Astrocyte of the cerebellum (primary cell): ENCODE results near the gene DOHH.

ENCODE experiments used
- DNase-seq: peaks from one replicate; pipeline ENCODE4 v3.0.0-alpha.2; 2011; ENCODE audit warnings: low read depth
- H3K4me3 ChIP-seq: 2 replicates; pipeline ENCODE4 v1.5.1; 2011; ENCODE audit warnings: mild to moderate bottlenecking, low read depth, low read length, moderate library complexity
- in situ Hi-C: cut with HindIII; loops from 2 replicates; pipeline ENCODE4 v1.10.0; 2017; ENCODE audit warnings: low sequenced_read_pairs
- TF ChIP-seq, protein P1 (sequence below): IDR thresholded peaks from 2 replicates; pipeline ENCODE4 v1.5.1; 2012; ENCODE audit warnings: low read length, low read depth, moderate library complexity, mild to moderate bottlenecking; ENCODE audit errors: missing control alignments

The DOHH gene

DNA sequence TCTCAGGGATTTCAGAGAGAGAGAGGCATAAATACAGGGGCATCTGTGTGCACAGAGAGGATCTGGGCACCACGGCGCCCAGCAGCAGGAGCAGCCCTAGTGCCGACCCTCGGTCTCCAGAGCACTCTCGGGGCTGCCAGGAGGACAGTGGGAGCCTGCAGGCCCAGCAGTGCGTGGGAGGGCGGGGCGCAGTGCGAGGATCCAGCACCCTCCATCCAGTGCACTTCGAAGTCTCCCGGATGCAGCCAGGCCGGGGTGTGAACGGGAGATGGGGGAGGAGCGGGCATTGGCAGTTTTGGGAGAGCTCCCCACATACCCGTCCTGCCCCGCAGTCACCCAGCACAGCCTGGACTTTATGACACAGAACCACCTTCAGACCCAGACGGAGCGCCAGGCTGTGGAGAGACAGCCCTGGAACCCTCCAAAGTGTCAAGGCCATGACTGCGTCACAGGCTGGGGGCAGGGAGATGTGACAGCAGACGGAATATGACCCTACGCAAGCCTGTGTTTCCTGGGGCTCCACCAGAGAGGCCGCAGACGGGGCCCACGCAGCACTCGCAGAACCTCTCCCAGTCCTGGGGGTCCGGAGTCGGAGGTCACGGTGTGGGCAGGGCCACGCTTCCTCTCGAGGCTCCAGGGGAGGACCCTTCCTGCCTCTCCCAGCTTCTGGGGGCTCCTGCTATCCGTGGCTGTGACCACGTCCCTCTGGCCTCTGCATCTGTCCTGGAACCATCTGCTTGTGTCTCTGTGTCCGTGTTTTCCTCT, 23.8 kb upstream of the DOHH start:
- TF ChIP-seq, protein P1, sequence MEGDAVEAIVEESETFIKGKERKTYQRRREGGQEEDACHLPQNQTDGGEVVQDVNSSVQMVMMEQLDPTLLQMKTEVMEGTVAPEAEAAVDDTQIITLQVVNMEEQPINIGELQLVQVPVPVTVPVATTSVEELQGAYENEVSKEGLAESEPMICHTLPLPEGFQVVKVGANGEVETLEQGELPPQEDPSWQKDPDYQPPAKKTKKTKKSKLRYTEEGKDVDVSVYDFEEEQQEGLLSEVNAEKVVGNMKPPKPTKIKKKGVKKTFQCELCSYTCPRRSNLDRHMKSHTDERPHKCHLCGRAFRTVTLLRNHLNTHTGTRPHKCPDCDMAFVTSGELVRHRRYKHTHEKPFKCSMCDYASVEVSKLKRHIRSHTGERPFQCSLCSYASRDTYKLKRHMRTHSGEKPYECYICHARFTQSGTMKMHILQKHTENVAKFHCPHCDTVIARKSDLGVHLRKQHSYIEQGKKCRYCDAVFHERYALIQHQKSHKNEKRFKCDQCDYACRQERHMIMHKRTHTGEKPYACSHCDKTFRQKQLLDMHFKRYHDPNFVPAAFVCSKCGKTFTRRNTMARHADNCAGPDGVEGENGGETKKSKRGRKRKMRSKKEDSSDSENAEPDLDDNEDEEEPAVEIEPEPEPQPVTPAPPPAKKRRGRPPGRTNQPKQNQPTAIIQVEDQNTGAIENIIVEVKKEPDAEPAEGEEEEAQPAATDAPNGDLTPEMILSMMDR = no peak
- in situ Hi-C loops = no loop called here
- H3K4me3 ChIP-seq = no peak overlapping the region
- no peak for DNase-seq

DNA sequence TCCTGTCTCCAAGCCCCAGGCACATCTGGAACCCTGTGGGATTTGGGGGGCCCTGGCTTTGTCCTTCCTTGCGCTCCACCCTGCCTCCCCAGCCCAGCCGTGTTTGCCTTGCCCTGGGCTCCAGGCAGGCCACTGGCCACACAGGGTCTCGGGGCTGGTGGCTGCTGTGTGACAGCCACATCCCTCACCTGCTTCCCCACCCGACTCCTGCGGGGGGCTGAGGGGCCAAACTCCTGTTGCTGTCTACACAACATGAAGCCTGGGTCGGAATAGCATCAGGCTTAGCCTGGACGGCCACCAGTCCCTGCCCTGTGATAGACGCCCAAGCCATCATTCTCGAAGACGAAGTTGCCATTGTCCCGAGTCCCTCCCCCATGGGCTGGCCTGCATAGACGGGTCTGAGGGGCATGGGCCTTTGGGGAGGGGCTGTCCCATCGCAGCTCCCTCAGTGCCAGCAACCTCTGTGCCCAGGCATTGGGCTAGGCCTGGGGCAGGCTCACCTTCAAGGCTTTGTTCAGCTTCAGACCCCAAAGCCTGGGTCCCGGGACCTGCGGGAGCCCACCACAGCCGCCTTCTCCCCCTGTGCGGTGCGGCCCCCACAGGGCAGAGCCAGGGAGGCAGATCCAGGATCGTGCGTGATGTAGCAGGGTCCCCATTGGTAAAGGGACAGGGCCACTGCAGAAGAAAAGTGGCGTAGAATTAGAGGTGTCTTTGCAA, 23.0 kb upstream of the DOHH start:
- DNase-seq = no peak
- in situ Hi-C loops = no loop called here
- TF ChIP-seq, protein P1 = no peak
- H3K4me3 ChIP-seq = no peak overlapping the region

DNA sequence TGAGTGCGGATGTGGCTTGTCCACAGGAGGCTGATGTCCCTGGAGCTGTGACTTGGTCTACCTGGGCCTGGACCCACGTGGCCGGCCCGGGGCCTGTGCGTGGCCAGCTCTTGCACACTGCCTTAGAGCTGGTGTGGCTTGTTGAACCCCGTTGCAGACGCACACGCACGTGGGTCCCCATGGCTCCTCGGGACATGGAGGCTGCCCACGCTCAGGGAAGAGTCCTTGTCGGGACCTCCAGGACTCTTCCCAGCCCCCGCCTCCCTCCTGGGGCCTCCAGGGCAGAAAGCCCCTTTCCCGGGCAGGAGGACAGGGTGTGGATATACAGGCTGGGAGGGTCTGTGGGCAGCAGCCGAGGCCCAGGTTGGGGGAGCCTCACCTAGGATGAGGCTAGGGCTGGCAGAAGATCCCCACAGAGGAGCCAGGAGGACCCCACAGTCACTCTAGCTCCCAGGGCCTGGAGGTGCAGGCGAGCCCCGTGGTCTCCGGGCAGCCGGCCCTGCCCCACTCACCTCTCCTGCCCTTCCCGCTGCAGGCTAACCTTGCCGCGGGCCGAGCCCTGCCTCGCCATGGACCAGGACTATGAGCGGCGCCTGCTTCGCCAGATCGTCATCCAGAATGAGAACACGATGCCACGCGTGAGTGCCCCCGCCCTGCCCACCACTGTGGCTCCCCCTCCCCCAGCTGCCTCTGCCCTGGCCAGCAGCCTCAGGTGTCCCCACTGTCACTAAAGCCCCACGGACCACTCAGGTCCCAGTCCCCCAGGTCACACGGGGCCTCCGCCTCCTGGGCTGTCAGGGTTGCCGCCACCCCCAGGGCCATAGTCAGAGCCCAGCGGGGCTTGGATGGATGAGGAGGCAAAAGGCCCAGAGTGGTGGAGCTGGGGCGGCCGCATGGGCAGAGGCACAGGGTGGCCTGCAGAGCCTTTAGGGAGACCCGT, 22.2 kb upstream of the DOHH start:
- no peak for DNase-seq
- TF ChIP-seq, protein P1 = no peak
- in situ Hi-C loops = no loop called here
- no peak overlapping the region for H3K4me3 ChIP-seq

DNA sequence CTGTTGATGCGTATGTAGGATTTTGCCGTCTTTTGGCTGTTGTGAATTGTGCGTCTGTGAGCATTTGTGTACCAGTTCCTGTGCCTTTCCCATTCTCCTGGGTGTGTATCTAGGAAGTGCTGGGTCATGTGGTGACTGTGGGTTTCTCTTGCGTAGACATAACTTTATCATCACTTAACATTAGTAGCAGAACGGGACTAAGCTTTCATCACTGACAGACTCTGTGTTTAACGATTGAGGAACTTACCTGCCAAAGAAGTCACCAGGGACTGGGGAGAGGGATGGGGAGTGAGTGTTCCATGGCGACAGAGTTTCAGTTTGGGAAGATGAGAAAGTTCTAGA, 20.6 kb upstream of the DOHH start:
- DNase-seq = no peak
- in situ Hi-C loops = no loop called here
- TF ChIP-seq, protein P1 = no peak
- H3K4me3 ChIP-seq = no peak overlapping the region

DNA sequence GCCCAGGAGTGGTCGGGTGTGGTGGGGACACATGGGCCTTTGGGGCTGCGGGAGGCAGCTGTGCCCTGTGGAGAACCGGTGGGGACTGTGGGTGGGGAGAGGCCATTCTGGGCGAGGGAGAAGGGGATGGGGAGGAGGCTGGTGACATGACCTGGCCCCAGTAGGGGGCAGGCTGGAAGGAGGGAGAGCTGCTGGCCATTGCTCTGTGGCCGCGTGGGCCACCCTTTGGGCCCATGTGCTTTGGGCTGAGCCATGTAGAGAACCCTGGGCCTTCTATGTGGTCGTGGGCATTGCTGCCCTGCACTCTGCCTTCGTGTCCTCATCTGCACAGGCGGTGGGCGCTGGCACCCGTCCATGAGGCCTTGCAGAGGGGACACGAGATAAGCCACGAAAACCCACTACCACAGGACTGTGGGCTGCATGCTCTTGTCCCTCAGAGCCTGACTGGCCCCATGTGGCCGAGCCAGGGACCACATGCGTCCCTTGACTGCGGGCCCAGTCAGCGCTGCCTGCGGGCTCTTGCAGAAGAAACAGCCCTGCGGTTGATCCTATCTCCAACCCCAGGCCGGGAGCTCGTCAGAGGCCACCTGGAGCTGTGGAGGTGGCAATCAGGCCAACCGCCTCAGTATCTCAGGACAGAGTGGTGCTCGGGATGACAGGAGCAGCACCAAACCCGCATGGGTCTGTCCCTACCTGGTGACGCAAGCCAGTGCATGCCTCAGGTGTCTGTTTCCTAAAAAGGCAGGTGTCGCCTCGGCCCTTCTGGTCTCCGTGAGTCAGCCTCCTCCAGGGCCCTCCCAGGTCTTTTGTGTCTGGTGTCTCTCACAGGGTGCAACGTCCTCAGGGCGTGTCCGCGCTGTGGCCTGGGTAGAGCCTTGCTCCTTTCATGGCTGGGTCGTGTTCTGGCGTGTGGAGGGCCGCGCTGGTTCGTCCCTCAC, 20.0 kb upstream of the DOHH start:
- no peak for DNase-seq
- in situ Hi-C loops = no loop called here
- no peak overlapping the region for H3K4me3 ChIP-seq
- TF ChIP-seq, protein P1 = no peak
